Activated CD8-positive, alpha-beta T cell treated with anti-CD3 and anti-CD28 coated beads, Interleukin-2, amount 10 ng/mL, durations not matched to agents 7 days and 5 days (primary cell): ENCODE measurements around the gene TMEM176A. TPM values are rescaled to one million over a fixed set of nuclear protein-coding genes. Genes with fewer than 3 reads are reported as not detected.

Experiments used
- ATAC-seq: fragments of 150-1000 bp; cut with Tn5 transposase; one replicate; pipeline ENCODE4 v1.10.0; 2021; ENCODE audit warnings: moderate library complexity
- CTCF ChIA-PET: fragments of 350-600 bp; sonication (Branson Sonifier 250); formaldehyde crosslinking; loops from one replicate; lab custom pipeline; 2021; ENCODE audit warnings: antibody characterized with exemption; lab: Charles Lee
- POLR2A ChIA-PET: fragments of 350-600 bp; sonication (Branson Sonifier 250); formaldehyde crosslinking; loops from one replicate; lab custom pipeline; 2021; ENCODE audit warnings: antibody characterized with exemption; lab: Charles Lee
- DNase-seq: peaks from one replicate; pipeline ENCODE4 v3.0.0-alpha.2; 2020
- H3K27ac Mint-ChIP-seq: one replicate; pipeline ENCODE4 v1.8.0; 2021; ENCODE audit warnings: mild to moderate bottlenecking, mixed read lengths
- H3K27me3 Mint-ChIP-seq: one replicate; pipeline ENCODE4 v1.8.0; 2021; ENCODE audit warnings: low read depth, mixed read lengths
- H3K36me3 Mint-ChIP-seq: one replicate; pipeline ENCODE4 v1.8.0; 2021; ENCODE audit warnings: low read depth, mixed read lengths
- H3K4me1 Mint-ChIP-seq: one replicate; pipeline ENCODE4 v1.8.0; 2021; ENCODE audit warnings: low read depth, mixed read lengths
- H3K4me3 Mint-ChIP-seq: one replicate; pipeline ENCODE4 v1.8.0; 2021; ENCODE audit warnings: mild to moderate bottlenecking, mixed read lengths
- H3K9me3 Mint-ChIP-seq: one replicate; pipeline ENCODE4 v1.8.0; 2022; ENCODE audit warnings: mixed read lengths; ENCODE audit not compliant: insufficient read depth
- total RNA-seq, 2 experiments: library from RNA; stranded (reverse); gene quantifications; one replicate each; pipeline ENCODE4 v1.2.3, GENCODE V29; 2021

The TMEM176A gene
- not detected for total RNA-seq

GRCh38 chr7:150800581-150801241 lies at the start of gene TMEM176A:
Gene TMEM176A, plus strand, starts transcription at chr7:150800769. Its CDS starts 782 bp downstream, at chr7:150801551.
- Mint-ChIP-seq H3K4me3 (no peak within 1 kb of the TSS), H3K4me1 (peaks cover 8% of the 10 kb centered on the region), H3K27ac (no peak within 1 kb of the TSS), H3K9me3 (no peaks in the 10 kb centered on the region), H3K27me3 (peaks cover 55% of the 10 kb centered on the region), H3K36me3 (no peaks in the 10 kb centered on the region)
- ATAC-seq (peak; percentile 42), DNase-seq (no peak)
- POLR2A ChIA-PET, result interaction anchor here (0.6 kb wide), 1 partner anchor 540 kb away, joined by 3 read pairs; no protein-coding TSS in a partner anchor
- CTCF ChIA-PET, result no interaction called here

GRCh38 chr7:150751702-150752101 lies 48.9 kb upstream of the TMEM176A start:
- CTCF ChIA-PET, result no interaction called here

GRCh38 chr7:150753239-150753638 lies 47.3 kb upstream of the TMEM176A start:
- H3K4me3 Mint-ChIP-seq, result no peak overlapping the region
- DNase-seq (no peak), ATAC-seq (no peak)
- peaks cover 78% of the 10 kb centered on the region for H3K4me1 Mint-ChIP-seq
- ChIA-PET CTCF (interaction anchor here (0.9 to 5.0 kb wide), 4 partner anchors 10 to 249 kb away, joined by 3 to 47 read pairs (median 6); partner anchors contain the start of gene GIMAP5), POLR2A (interaction anchor here (0.8 kb wide), 1 partner anchor 11 kb away, joined by 3 read pairs; no protein-coding TSS in a partner anchor)
- H3K27me3 Mint-ChIP-seq, result no peaks in the 10 kb centered on the region
- peak overlapping the region; percentile 31 for H3K27ac Mint-ChIP-seq
- H3K36me3 Mint-ChIP-seq, result peaks cover 5% of the 10 kb centered on the region
- H3K9me3 Mint-ChIP-seq, result no peaks in the 10 kb centered on the region

More at GRCh38 chr7:150751702-150752101, 48.9 kb upstream of the TMEM176A start:
- DNase-seq (no peak), ATAC-seq (no peak)
- no peak overlapping the region for H3K27ac Mint-ChIP-seq
- H3K27me3 Mint-ChIP-seq, result no peaks in the 10 kb centered on the region
- no peak overlapping the region for H3K4me3 Mint-ChIP-seq
- peaks cover 14% of the 10 kb centered on the region for H3K36me3 Mint-ChIP-seq
- peaks cover 86% of the 10 kb centered on the region for H3K4me1 Mint-ChIP-seq
- POLR2A ChIA-PET, result interaction anchor here (0.7 to 4.2 kb wide), 3 partner anchors 11 to 300 kb away, joined by 3 to 14 read pairs (median 5); partner anchors contain the start of gene GIMAP5
- H3K9me3 Mint-ChIP-seq, result no peaks in the 10 kb centered on the region

- Mint-ChIP-seq H3K27me3 (no peaks in the 10 kb centered on the region), H3K9me3 (no peaks in the 10 kb centered on the region), H3K4me1 (peaks cover 70% of the 10 kb centered on the region), H3K27ac (peak overlapping the region; percentile 86), H3K36me3 (peaks cover 5% of the 10 kb centered on the region), H3K4me3 (peak overlapping the region; percentile 40)
- DNase-seq, result peak; percentile 50
- ChIA-PET CTCF (interaction anchor here (0.6 to 5.0 kb wide), 9 partner anchors 11 to 304 kb away, joined by 3 to 85 read pairs (median 4); partner anchors contain the start of genes GIMAP5 and GIMAP8), POLR2A (interaction anchor here (1.5 to 2.5 kb wide), 5 partner anchors 9 to 272 kb away, joined by 3 to 15 read pairs (median 6); partner anchors contain the start of gene GIMAP1)
- peak; percentile 21 for ATAC-seq
Observed at GRCh38 chr7:150753826-150754603, 46.6 kb upstream of the TMEM176A start.

GRCh38 chr7:150754951-150755350 lies 45.6 kb upstream of the TMEM176A start:
- Mint-ChIP-seq H3K4me1 (peaks cover 62% of the 10 kb centered on the region), H3K36me3 (peaks cover 5% of the 10 kb centered on the region), H3K27me3 (no peaks in the 10 kb centered on the region), H3K4me3 (peak overlapping the region; percentile 67), H3K27ac (peak overlapping the region; percentile 90), H3K9me3 (no peaks in the 10 kb centered on the region)
- POLR2A ChIA-PET, result interaction anchor here (1.0 to 2.6 kb wide), 28 partner anchors 8 to 308 kb away, joined by 3 to 38 read pairs (median 6); partner anchors contain the start of genes GIMAP1, GIMAP2, GIMAP4 and GIMAP5
- ATAC-seq (peak; percentile 42), DNase-seq (peak; percentile 37)
- CTCF ChIA-PET, result interaction anchor here (0.6 to 5.0 kb wide), 37 partner anchors 12 to 397 kb away, joined by 3 to 85 read pairs (median 4); partner anchors contain the start of genes ABCB8, GIMAP1, GIMAP2 and GIMAP4

- DNase-seq (peak; percentile 88), ATAC-seq (peak; percentile 88)
- peak overlapping the region; percentile 90 for H3K27ac Mint-ChIP-seq
- H3K27me3 Mint-ChIP-seq, result no peaks in the 10 kb centered on the region
- CTCF ChIA-PET, result interaction anchor here (0.6 to 5.0 kb wide), 40 partner anchors 12 to 398 kb away, joined by 3 to 85 read pairs (median 4); partner anchors contain the start of genes GIMAP1, GIMAP2, GIMAP4 and GIMAP6
- H3K9me3 Mint-ChIP-seq, result no peaks in the 10 kb centered on the region
- peak overlapping the region; percentile 67 for H3K4me3 Mint-ChIP-seq
- POLR2A ChIA-PET, result interaction anchor here (0.6 to 2.6 kb wide), 32 partner anchors 9 to 587 kb away, joined by 3 to 38 read pairs (median 6); partner anchors contain the start of genes GIMAP1, GIMAP2, GIMAP4 and GIMAP5
- peaks cover 3% of the 10 kb centered on the region for H3K36me3 Mint-ChIP-seq
- H3K4me1 Mint-ChIP-seq, result peaks cover 56% of the 10 kb centered on the region
Observed at GRCh38 chr7:150755473-150756099, 45.0 kb upstream of the TMEM176A start.

- ChIA-PET POLR2A (interaction anchor here (0.6 to 2.6 kb wide), 30 partner anchors 9 to 588 kb away, joined by 3 to 38 read pairs (median 6); partner anchors contain the start of genes GIMAP1, GIMAP2, GIMAP4 and GIMAP5), CTCF (interaction anchor here (0.7 to 5.0 kb wide), 29 partner anchors 12 to 399 kb away, joined by 3 to 85 read pairs (median 5); partner anchors contain the start of genes GIMAP1, GIMAP2, GIMAP4 and GIMAP6)
- ATAC-seq (no peak), DNase-seq (no peak)
- no peaks in the 10 kb centered on the region for H3K27me3 Mint-ChIP-seq
- peak overlapping the region; percentile 67 for H3K4me3 Mint-ChIP-seq
- peaks cover under 1% of the 10 kb centered on the region for H3K9me3 Mint-ChIP-seq
- peaks cover 52% of the 10 kb centered on the region for H3K4me1 Mint-ChIP-seq
- H3K27ac Mint-ChIP-seq, result peak overlapping the region; percentile 90
- H3K36me3 Mint-ChIP-seq, result peaks cover 2% of the 10 kb centered on the region
Observed at GRCh38 chr7:150756166-150756565, 44.4 kb upstream of the TMEM176A start.

- Mint-ChIP-seq H3K36me3 (peaks cover 5% of the 10 kb centered on the region), H3K27me3 (no peaks in the 10 kb centered on the region), H3K27ac (peak overlapping the region; percentile 90), H3K4me1 (peaks cover 49% of the 10 kb centered on the region), H3K9me3 (peaks cover 8% of the 10 kb centered on the region), H3K4me3 (peak overlapping the region; percentile 67)
- CTCF ChIA-PET, result interaction anchor here (0.6 to 5.0 kb wide), 18 partner anchors 11 to 401 kb away, joined by 3 to 85 read pairs (median 4); partner anchors contain the start of genes GIMAP2, GIMAP7 and GIMAP8
- DNase-seq, result no peak
- POLR2A ChIA-PET, result interaction anchor here (2.3 to 2.6 kb wide), 3 partner anchors 189 to 308 kb away, joined by 13 to 38 read pairs (median 16); partner anchors contain the start of genes GIMAP4 and GIMAP8
- no peak for ATAC-seq
Observed at GRCh38 chr7:150756858-150757257, 43.7 kb upstream of the TMEM176A start.

GRCh38 chr7:150759479-150759878 lies 41.1 kb upstream of the TMEM176A start:
- ChIA-PET POLR2A (no interaction called here), CTCF (interaction anchor here (0.8 to 1.9 kb wide), 4 partner anchors 22 to 310 kb away, joined by 3 to 9 read pairs (median 4); partner anchors contain the start of gene GIMAP5)
- no peak for DNase-seq
- H3K27me3 Mint-ChIP-seq, result no peaks in the 10 kb centered on the region
- H3K4me1 Mint-ChIP-seq, result peaks cover 27% of the 10 kb centered on the region
- H3K4me3 Mint-ChIP-seq, result no peak overlapping the region
- ATAC-seq, result no peak
- H3K27ac Mint-ChIP-seq, result no peak overlapping the region
- H3K9me3 Mint-ChIP-seq, result peaks cover 12% of the 10 kb centered on the region
- peaks cover 5% of the 10 kb centered on the region for H3K36me3 Mint-ChIP-seq

GRCh38 chr7:150766334-150766709 lies 34.2 kb upstream of the TMEM176A start:
- ATAC-seq (no peak), DNase-seq (no peak)
- Mint-ChIP-seq H3K4me1 (no peaks in the 10 kb centered on the region), H3K27me3 (peaks cover 2% of the 10 kb centered on the region), H3K27ac (no peak overlapping the region), H3K4me3 (no peak overlapping the region), H3K36me3 (peaks cover 3% of the 10 kb centered on the region), H3K9me3 (peaks cover 10% of the 10 kb centered on the region)
- ChIA-PET POLR2A (interaction anchor here (1.0 kb wide), 1 partner anchor 11 kb away, joined by 4 read pairs; no protein-coding TSS in a partner anchor), CTCF (interaction anchor here (1.0 kb wide), 1 partner anchor 12 kb away, joined by 3 read pairs; no protein-coding TSS in a partner anchor)
